ENCODE measurements around the gene LRCOL1. TPM values are rescaled to one million over a fixed set of nuclear protein-coding genes. Genes with fewer than 3 reads are reported as not detected.

LRCOL1 gene
- total and polyA plus RNA-seq, 3 donors from 2014 or later = 0.81 to 1.6 TPM; not detected in 1

DNA sequence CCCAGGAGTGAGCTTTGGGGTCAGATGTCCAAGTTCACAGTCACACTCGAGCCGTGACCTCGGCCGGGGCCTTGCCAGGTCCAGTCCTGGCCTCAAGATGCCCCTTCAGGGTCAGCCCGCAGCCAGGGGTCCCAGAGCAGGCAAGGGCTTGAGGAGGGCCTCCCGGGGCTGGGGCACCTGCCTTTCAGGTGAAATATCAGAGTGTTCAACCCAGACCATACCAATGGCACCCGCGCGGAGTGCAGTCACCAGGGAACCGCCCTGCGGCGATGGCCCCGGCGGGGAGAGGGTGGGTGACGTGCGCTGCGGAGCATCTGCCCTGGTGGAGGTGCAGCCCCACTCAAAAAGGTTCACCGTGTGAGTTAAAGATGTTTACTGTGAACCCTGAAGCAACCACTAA, 16.9 kb downstream of the LRCOL1 start:
- WGBS, 2 donors = 46 to 65% methylated on average over 12 to 18 of the region's 18 CpGs
- no peak overlapping the region for H3K27ac ChIP-seq

GRCh38 chr12:132593071-132593470, 17.3 kb downstream of the LRCOL1 start:
- H3K4me1 ChIP-seq = no peaks in the 10 kb centered on the region
- 70 to 72% methylated on average over 21 of the region's 21 CpGs for WGBS, 2 donors
- intact Hi-C loops (cut with DNase I; ENCODE audit: low total_unique reads) = no loop called here
- H3K9me3 ChIP-seq = no peaks in the 10 kb centered on the region
- no peak overlapping the region for H3K4me3 ChIP-seq
- DNase-seq = no peak
- no peaks in the 10 kb centered on the region for H3K27me3 ChIP-seq
- TF ChIP-seq POLR2A (IDR thresholded peaks at IDR 0.05) = no peak
- TF ChIP-seq, protein P1, sequence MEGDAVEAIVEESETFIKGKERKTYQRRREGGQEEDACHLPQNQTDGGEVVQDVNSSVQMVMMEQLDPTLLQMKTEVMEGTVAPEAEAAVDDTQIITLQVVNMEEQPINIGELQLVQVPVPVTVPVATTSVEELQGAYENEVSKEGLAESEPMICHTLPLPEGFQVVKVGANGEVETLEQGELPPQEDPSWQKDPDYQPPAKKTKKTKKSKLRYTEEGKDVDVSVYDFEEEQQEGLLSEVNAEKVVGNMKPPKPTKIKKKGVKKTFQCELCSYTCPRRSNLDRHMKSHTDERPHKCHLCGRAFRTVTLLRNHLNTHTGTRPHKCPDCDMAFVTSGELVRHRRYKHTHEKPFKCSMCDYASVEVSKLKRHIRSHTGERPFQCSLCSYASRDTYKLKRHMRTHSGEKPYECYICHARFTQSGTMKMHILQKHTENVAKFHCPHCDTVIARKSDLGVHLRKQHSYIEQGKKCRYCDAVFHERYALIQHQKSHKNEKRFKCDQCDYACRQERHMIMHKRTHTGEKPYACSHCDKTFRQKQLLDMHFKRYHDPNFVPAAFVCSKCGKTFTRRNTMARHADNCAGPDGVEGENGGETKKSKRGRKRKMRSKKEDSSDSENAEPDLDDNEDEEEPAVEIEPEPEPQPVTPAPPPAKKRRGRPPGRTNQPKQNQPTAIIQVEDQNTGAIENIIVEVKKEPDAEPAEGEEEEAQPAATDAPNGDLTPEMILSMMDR (IDR thresholded peaks at IDR 0.05) = no peak
- no peaks in the 10 kb centered on the region for H3K36me3 ChIP-seq (ENCODE audit: low read depth, missing control alignments)
- no peak overlapping the region for H3K27ac ChIP-seq

More for the DNA sequence above, 16.9 kb downstream of the LRCOL1 start:
- DNase-seq = no peak
- H3K4me1 ChIP-seq = no peaks in the 10 kb centered on the region
- H3K4me3 ChIP-seq = no peak overlapping the region
- no peaks in the 10 kb centered on the region for H3K27me3 ChIP-seq
- intact Hi-C loops (cut with DNase I; ENCODE audit: low total_unique reads) = no loop called here
- H3K9me3 ChIP-seq = no peaks in the 10 kb centered on the region
- no peaks in the 10 kb centered on the region for H3K36me3 ChIP-seq (ENCODE audit: low read depth, missing control alignments)
- no peak for TF ChIP-seq POLR2A (IDR thresholded peaks at IDR 0.05)
- TF ChIP-seq, protein P1 (IDR thresholded peaks at IDR 0.05) = no peak

DNA sequence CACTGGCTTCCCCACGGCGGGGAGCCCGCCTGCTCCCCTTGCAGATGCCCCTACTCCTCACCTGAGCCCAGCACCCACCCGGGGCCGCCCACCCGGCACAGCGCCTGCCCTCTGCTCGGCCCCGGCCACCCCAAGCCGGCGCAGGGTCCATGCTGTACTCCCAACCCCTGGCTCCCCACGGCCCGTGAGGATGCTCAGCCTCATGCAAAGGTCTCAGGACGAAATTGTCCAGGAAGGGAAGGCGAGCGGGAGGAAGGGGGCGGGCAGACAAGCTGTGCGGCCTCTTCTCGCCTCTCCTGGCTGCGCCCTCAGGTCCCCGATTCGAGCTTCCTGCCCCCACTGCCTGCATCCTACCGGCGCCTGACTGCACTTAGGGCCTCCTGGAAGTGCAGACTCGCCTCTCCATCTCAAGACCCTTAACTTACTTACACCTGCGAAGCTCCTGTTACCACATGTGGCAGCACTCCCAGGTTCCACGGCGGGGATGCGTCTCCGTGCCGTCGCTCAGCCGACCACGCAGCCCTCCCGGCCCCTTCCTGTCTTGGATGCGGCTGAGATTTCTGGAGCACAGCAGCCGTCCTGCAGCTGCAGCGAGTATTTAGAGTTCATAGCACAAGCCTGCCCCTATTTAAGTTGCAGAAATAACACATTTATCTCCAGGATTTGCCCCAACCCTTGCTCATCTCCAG, 18.0 kb downstream of the LRCOL1 start:
- WGBS, 2 donors = 65 to 73% methylated on average over 38 of the region's 38 CpGs
- DNase-seq = no peak
- no peak overlapping the region for H3K4me3 ChIP-seq
- H3K4me1 ChIP-seq = no peaks in the 10 kb centered on the region
- no peaks in the 10 kb centered on the region for H3K27me3 ChIP-seq
- H3K9me3 ChIP-seq = no peaks in the 10 kb centered on the region
- H3K27ac ChIP-seq = no peak overlapping the region
- no peaks in the 10 kb centered on the region for H3K36me3 ChIP-seq (ENCODE audit: low read depth, missing control alignments)
- intact Hi-C loops (cut with DNase I; ENCODE audit: low total_unique reads) = no loop called here
- TF ChIP-seq, protein P1 (IDR thresholded peaks at IDR 0.05) = no peak
- no peak for TF ChIP-seq POLR2A (IDR thresholded peaks at IDR 0.05)

- intact Hi-C loops (cut with DNase I; ENCODE audit: low total_unique reads) = no loop called here
- H3K36me3 ChIP-seq (ENCODE audit: low read depth, missing control alignments) = no peaks in the 10 kb centered on the region
- WGBS, 2 donors = 67 to 87% methylated on average over 42 to 45 of the region's 45 CpGs
- no peaks in the 10 kb centered on the region for H3K9me3 ChIP-seq
- no peaks in the 10 kb centered on the region for H3K27me3 ChIP-seq
- no peaks in the 10 kb centered on the region for H3K4me1 ChIP-seq
- H3K27ac ChIP-seq = no peak overlapping the region
- H3K4me3 ChIP-seq = no peak overlapping the region
- DNase-seq = no peak
- TF ChIP-seq POLR2A (IDR thresholded peaks at IDR 0.05) = no peak
- TF ChIP-seq, protein P1 (IDR thresholded peaks at IDR 0.05) = no peak
These were observed 19.1 kb downstream of the LRCOL1 start for GRCh38 chr12:132591107-132591935.
